PC-9 (cell line): ENCODE measurements around the gene SMIM10L2A. TPM values are rescaled to one million over a fixed set of nuclear protein-coding genes. Genes with fewer than 3 reads are reported as not detected.

ENCODE experiments used
- BruUV-seq: library from RNA; stranded (reverse); fragments of 400-500 nt; replicated peaks from 2 replicates; lab custom pipeline; 2021; lab: Mats Ljungman, UMichigan
- CTCF ChIA-PET: fragments of 300-600 bp; sonication (Branson Sonifier 250); formaldehyde crosslinking; loops from one replicate; lab custom pipeline; 2022; ENCODE audit warnings: antibody characterized with exemption; lab: Charles Lee
- POLR2A ChIA-PET: fragments of 300-600 bp; sonication (Branson Sonifier 250); formaldehyde crosslinking; loops from one replicate; lab custom pipeline; 2022; ENCODE audit warnings: antibody characterized with exemption; ENCODE audit not compliant: unreplicated experiment; lab: Charles Lee
- DNase-seq, 2 experiments: peaks; one replicate each; pipeline versions ENCODE4 v3.0.0 to v3.0.0-alpha.2; 2015 to 2022; ENCODE audit warnings: mixed read lengths in 1 of 2
- H2AFZ ChIP-seq: fragments of 200-600 bp; sonication (generic); 2 replicates; pipeline ENCODE4 v1.8.1; 2017; ENCODE audit warnings: antibody characterized with exemption
- H3F3A ChIP-seq: fragments of 200-600 bp; sonication (generic); 2 replicates; pipeline ENCODE4 v1.8.1; 2017; ENCODE audit warnings: antibody characterized with exemption, mild to moderate bottlenecking, low read depth; ENCODE audit not compliant: insufficient read depth
- H3K27ac ChIP-seq: fragments of 200-600 bp; sonication (generic); 2 replicates; pipeline ENCODE4 v1.6.1; 2016; ENCODE audit warnings: mixed run types
- H3K27me3 ChIP-seq: fragments of 200-600 bp; sonication (generic); 2 replicates; pipeline ENCODE4 v1.6.1; 2016; ENCODE audit warnings: low read depth, mixed run types; ENCODE audit not compliant: insufficient read depth
- H3K36me3 ChIP-seq: fragments of 200-600 bp; sonication (generic); 2 replicates; pipeline ENCODE4 v1.6.1; 2016; ENCODE audit warnings: low read depth, mixed run types
- H3K4me1 ChIP-seq: fragments of 200-600 bp; sonication (generic); replicated peaks from 2 replicates; pipeline ENCODE4 v1.6.1; 2016; ENCODE audit warnings: mixed run types; ENCODE audit not compliant: insufficient read depth
- H3K4me2 ChIP-seq: fragments of 200-600 bp; sonication (generic); 2 replicates; pipeline ENCODE4 v1.6.1; 2017; ENCODE audit warnings: mixed run types
- H3K4me3 ChIP-seq: fragments of 200-600 bp; sonication (generic); 2 replicates; pipeline ENCODE4 v1.6.1; 2016; ENCODE audit warnings: mixed run types
- H3K79me2 ChIP-seq: fragments of 200-600 bp; sonication (generic); 2 replicates; pipeline ENCODE4 v1.6.1; 2017; ENCODE audit warnings: low read depth, mixed run types
- H3K9me2 ChIP-seq: fragments of 200-600 bp; sonication (generic); 2 replicates; pipeline ENCODE4 v1.8.1; 2017; ENCODE audit warnings: mild to moderate bottlenecking; ENCODE audit not compliant: insufficient read depth
- H3K9me3 ChIP-seq: fragments of 200-600 bp; sonication (generic); 2 replicates; pipeline ENCODE4 v1.8.1; 2016; ENCODE audit warnings: low read depth; ENCODE audit not compliant: insufficient read depth
- H4K20me1 ChIP-seq: fragments of 200-600 bp; sonication (generic); 2 replicates; pipeline ENCODE4 v1.8.1; 2017; ENCODE audit not compliant: insufficient read depth
- EZH2 ChIP-seq: fragments of 200-600 bp; sonication (generic); IDR thresholded peaks from 2 replicates; pipeline ENCODE4 v1.8.0; 2017; ENCODE audit warnings: antibody characterized with exemption, low read depth
- intact Hi-C: fragments of 100-400 bp; cut with micrococcal nuclease; formaldehyde crosslinking; loops from one replicate; pipeline ENCODE4 v1.10.0; 2022; ENCODE audit not compliant: unreplicated experiment
- total RNA-seq: library from RNA; stranded (reverse); gene quantifications from 2 replicates; pipeline ENCODE4 v1.2.3, GENCODE V29; 2021
- TF ChIP-seq, protein P1 (sequence below): fragments of 200-600 bp; sonication (generic); conservative IDR thresholded peaks from 2 replicates; pipeline ENCODE4 v1.6.1; 2017; ENCODE audit warnings: mixed run types, antibody characterized with exemption, mild to moderate bottlenecking, moderate library complexity

SMIM10L2A gene
- total RNA-seq, 1 experiment from 2014 or later = not detected

DNA sequence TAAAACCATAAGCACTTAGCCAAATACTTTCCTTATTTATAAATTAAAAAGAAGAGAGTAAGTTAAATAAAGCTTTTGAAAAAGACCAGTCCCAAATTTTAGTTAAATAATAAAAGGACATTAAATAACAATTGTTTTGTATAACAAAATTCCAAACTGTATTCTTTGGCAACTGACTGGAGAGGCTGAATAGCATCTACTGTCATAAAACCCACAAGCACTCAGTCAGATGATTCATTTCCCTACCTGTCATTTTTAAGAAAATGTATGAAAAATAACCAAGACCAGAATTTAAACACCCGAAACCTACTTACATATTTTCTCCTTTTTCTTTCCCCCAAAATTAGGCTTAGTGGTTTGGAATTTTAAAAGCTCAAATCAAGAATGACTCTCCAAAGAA, 32.5 kb upstream of the SMIM10L2A start:
- Histone ChIP-seq H3K27ac (peak overlapping the region; percentile 85), H4K20me1 (no peaks in the 10 kb centered on the region), H3K27me3 (no peaks in the 10 kb centered on the region), H3K4me1 (peaks cover 6% of the 10 kb centered on the region; the same call in 1 of the 2 replicates), H3K79me2 (no peaks in the 10 kb centered on the region), H2AFZ (no peak overlapping the region; the same call in 1 of the 2 replicates), H3K36me3 (no peaks in the 10 kb centered on the region), H3K4me2 (peak overlapping the region; percentile 51), H3K9me2 (no peaks in the 10 kb centered on the region), H3F3A (0 out of 2 replicates have a peak, but pooled peaks cover 3% of the 10 kb centered on the region), H3K9me3 (no peaks in the 10 kb centered on the region), H3K4me3 (peak overlapping the region; percentile 19; the same call in 1 of the 2 replicates)
- TF ChIP-seq, protein P1, sequence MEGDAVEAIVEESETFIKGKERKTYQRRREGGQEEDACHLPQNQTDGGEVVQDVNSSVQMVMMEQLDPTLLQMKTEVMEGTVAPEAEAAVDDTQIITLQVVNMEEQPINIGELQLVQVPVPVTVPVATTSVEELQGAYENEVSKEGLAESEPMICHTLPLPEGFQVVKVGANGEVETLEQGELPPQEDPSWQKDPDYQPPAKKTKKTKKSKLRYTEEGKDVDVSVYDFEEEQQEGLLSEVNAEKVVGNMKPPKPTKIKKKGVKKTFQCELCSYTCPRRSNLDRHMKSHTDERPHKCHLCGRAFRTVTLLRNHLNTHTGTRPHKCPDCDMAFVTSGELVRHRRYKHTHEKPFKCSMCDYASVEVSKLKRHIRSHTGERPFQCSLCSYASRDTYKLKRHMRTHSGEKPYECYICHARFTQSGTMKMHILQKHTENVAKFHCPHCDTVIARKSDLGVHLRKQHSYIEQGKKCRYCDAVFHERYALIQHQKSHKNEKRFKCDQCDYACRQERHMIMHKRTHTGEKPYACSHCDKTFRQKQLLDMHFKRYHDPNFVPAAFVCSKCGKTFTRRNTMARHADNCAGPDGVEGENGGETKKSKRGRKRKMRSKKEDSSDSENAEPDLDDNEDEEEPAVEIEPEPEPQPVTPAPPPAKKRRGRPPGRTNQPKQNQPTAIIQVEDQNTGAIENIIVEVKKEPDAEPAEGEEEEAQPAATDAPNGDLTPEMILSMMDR = no peak
- TF ChIP-seq EZH2 = no peak
- ChIA-PET CTCF (no interaction called here), POLR2A (no interaction called here)
- DNase-seq = no peak
- no TSS peak for BruUV-seq
- intact Hi-C loops = no loop called here

DNA sequence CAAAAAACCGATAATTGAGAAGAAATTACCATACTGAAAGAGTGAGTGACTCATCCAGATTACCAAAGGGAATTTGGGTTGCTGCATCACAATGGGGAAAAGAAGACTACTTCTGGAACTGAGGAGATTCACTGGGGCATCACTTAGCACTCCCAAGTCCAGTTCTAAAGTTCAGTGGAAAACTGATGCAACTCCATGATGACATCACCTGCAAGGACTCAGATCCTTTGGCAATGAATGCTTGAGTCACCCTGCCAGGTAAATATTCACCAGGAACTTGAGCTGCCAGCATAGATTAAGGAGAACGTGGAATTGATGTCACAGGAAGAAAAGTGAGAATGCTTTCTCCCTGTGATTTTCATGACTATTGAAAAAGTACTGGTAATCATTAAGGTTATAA, 32.0 kb upstream of the SMIM10L2A start:
- DNase-seq = peak in 1 of 2 experiments; percentile 59
- H3K27me3 ChIP-seq = no peaks in the 10 kb centered on the region
- no peaks in the 10 kb centered on the region for H3K36me3 ChIP-seq
- H3K9me2 ChIP-seq = no peaks in the 10 kb centered on the region
- H3K4me3 ChIP-seq = peak overlapping the region; percentile 19; the same call in 1 of the 2 replicates
- ChIA-PET CTCF (no interaction called here), POLR2A (no interaction called here)
- no TSS peak for BruUV-seq
- intact Hi-C loops = no loop called here
- no peaks in the 10 kb centered on the region for H3K79me2 ChIP-seq
- H3K4me1 ChIP-seq = peaks cover 6% of the 10 kb centered on the region; the same call in 1 of the 2 replicates
- no peaks in the 10 kb centered on the region for H3K9me3 ChIP-seq
- H3K27ac ChIP-seq = peak overlapping the region; percentile 85
- no peak overlapping the region; the same call in 1 of the 2 replicates for H2AFZ ChIP-seq
- TF ChIP-seq, protein P1 = no peak
- no peak for TF ChIP-seq EZH2
- H4K20me1 ChIP-seq = no peaks in the 10 kb centered on the region
- 0 out of 2 replicates have a peak, but pooled peaks cover 3% of the 10 kb centered on the region for H3F3A ChIP-seq
- H3K4me2 ChIP-seq = peak overlapping the region; percentile 51

DNA sequence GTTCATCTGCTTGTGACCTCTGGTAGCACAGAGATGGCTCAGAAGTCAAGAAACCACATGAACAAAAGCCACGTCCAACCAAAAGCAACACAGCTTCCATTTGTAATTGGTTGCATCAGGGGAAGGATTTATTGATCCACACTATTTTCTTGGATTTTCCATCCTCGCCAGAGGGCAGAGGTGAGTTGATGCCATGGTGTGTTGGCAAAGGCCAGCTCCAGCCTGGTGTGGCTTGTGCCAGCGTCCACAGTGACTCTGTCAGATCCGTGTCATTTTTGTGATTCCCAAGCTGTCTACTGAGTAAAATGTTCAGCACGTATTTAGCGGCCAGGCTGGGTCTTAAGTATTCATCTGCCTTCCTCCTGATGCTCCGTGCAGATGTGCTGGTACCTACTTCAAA, 30.0 kb upstream of the SMIM10L2A start:
- Histone ChIP-seq H3K4me3 (no peak overlapping the region), H3K27me3 (no peaks in the 10 kb centered on the region), H3F3A (0 out of 2 replicates have a peak, but pooled peaks cover 3% of the 10 kb centered on the region), H3K27ac (no peak overlapping the region), H3K36me3 (no peaks in the 10 kb centered on the region), H2AFZ (no peak overlapping the region), H3K9me2 (no peaks in the 10 kb centered on the region), H3K4me1 (peaks cover 6% of the 10 kb centered on the region; the same call in 1 of the 2 replicates), H3K9me3 (no peaks in the 10 kb centered on the region), H4K20me1 (no peaks in the 10 kb centered on the region), H3K79me2 (no peaks in the 10 kb centered on the region), H3K4me2 (no peak overlapping the region)
- no peak for DNase-seq
- CTCF ChIA-PET = no interaction called here
- BruUV-seq = no TSS peak
- intact Hi-C loops = no loop called here
- TF ChIP-seq EZH2 = no peak
- TF ChIP-seq, protein P1 = no peak
- POLR2A ChIA-PET = no interaction called here
